GM19455 (cell line): ENCODE measurements around the gene SLC4A7.

ENCODE experiments used
- ATAC-seq: cut with Tn5 transposase; IDR thresholded peaks from one replicate; pipeline ENCODE4 v1.9.1; 2021; ENCODE audit not compliant: unreplicated experiment

SLC4A7 gene

DNA sequence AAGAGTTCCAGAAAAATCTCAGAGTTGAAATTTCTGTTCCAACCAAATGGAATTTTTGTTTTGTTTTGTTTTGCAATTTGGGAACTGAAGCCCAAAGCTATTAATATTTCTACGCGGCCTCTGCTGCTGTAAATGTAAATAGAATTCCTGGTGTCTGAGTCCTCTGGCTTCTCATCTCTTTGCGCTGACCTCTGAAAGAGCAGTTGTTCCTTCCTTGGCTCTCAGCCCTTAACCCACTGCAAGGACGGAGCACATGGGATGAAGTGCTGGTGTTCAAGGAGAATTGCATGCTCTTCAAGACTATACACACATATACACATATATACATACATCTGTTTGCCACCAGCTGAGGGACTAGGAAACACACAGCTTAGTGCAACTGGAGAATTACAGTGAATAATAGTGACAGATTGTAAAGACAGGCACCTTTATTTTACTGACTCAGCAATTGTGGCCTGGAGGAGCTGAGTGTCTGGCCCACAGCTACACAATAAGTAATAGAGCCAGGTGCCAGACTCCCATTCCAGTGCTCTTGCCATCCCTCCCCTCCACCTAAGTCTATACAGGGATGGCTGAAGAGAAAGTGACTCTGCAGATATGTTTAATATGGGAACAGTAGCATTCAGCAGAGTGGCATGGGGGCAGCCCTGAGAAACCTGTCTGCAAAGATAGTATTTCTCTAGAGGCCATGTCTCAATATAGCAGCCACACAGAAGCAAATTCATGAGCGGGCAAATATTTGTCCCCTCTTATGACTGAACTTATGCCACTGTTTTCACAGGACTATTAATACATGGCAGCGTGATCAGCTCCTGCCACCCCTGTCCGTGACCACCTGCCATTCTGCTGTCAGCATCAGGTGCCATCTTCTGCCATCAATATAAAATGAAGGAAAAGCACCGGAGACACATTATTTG lies 157.3 kb downstream of the SLC4A7 start:
- ATAC-seq = no peak

DNA sequence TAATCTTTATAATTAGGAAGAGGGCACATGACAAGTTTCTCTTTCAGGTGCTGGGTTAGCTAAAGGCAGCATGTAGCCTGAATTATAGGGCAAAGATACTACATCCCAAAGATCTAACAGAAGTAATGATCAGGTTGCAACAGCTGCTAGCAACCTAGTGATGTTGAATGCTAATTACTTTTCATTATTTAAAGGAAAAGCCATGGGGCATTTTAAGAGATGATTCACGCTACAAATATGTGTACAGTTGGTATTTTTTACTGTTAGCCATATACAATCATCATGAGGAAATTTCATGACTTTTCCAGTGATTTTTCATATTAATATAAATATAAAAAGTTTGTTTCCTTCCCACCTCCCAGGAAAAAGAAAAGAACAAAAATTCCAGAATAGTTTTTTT lies 158.0 kb downstream of the SLC4A7 start:
- no peak for ATAC-seq

DNA sequence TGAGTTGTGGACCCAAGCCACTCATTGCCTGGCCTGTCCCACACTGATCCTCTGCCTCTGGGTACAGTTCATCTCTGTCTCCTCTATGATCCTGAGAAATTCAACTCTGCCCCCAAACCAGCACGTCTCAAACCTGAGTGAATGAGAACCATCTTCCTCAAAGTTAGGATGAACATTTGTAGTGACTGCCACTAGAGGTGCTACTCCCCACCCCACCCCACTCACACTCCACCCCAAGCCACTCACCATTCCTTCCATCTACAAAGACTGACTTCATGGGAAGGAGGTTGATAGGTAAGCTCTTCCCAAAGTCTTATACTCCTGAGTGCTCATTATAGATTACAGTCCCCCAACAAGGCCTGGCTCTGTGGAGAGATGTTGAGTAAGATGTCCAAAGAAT lies 158.8 kb downstream of the SLC4A7 start:
- no peak for ATAC-seq

DNA sequence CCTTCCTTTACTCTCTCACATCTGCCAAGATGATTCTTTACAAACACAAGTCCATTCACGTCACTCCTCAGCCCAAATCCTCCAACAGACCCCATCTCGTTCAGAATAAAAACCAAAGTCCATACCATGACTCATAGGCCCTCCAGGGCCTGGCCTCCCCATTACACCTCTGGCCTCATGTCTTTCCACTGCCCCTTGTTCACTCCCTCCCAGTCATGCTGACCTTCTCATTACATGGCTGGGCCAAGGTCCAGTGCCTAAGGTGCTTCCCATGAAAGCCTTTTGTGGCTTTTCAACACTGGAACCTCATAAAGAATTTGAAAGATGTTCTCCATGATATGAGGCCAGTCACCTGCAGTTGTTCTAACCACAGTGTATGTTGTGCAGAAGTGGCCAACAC lies 159.5 kb downstream of the SLC4A7 start:
- no peak for ATAC-seq

DNA sequence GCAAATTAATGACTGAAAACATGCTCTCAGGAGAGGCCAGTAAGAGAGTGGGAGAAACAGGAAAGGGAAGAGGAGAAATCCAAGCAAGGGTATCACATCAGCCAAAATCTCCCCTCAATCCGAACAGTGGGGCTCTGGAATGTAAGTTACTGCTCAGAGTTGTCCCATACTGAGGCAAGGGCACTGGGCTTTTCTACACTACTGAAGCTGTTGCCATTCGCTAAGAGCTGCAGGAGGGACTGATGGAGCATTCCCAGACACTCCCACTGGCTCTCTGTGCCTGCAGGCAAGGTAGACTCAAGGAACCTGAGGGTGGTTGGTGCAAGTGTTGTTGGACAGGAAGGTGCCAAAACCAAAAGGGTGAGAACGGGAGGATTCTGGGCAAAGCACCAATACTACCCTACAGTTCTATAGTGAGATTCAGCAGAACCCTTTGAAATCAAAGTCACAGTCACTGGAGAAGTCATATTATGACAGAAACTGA lies 161.1 kb downstream of the SLC4A7 start:
- no peak for ATAC-seq
